DOHH2 (cell line): ENCODE data around the gene DMD.

Experiments
- H3F3A ChIP-seq: fragments of 200-600 bp; sonication (generic), shearing (Covaris generic); 2 replicates; pipeline ENCODE4 v1.6.0; 2016; ENCODE audit warnings: antibody characterized with exemption, mild to moderate bottlenecking; ENCODE audit not compliant: control insufficient read depth, insufficient read depth
- H3K27ac ChIP-seq: fragments of 200-600 bp; sonication (generic); 2 replicates; pipeline ENCODE4 v1.5.1; 2014; ENCODE audit warnings: low read depth, mild to moderate bottlenecking, low read length, moderate library complexity
- H3K27me3 ChIP-seq: fragments of 200-600 bp; sonication (generic); 2 replicates; pipeline ENCODE4 v1.6.1; 2014; ENCODE audit warnings: mild to moderate bottlenecking, low read length, mixed read lengths; ENCODE audit not compliant: control insufficient read depth
- H3K36me3 ChIP-seq: fragments of 200-600 bp; sonication (generic); 2 replicates; pipeline ENCODE4 v1.6.1; 2014; ENCODE audit warnings: mild to moderate bottlenecking, low read length, moderate library complexity, mixed read lengths; ENCODE audit not compliant: control insufficient read depth
- H3K4me1 ChIP-seq: fragments of 200-600 bp; sonication (generic); 2 replicates; pipeline ENCODE4 v1.6.1; 2014; ENCODE audit warnings: mild to moderate bottlenecking, low read length, mixed read lengths; ENCODE audit not compliant: control insufficient read depth
- H3K4me2 ChIP-seq: fragments of 200-600 bp; sonication (generic); 2 replicates; pipeline ENCODE4 v1.6.0; 2014; ENCODE audit warnings: mild to moderate bottlenecking, low read length, moderate library complexity
- H3K4me3 ChIP-seq: fragments of 200-600 bp; sonication (generic); 2 replicates; pipeline ENCODE4 v1.5.1; 2014; ENCODE audit warnings: mild to moderate bottlenecking, low read length, mixed read lengths
- H3K79me2 ChIP-seq: fragments of 200-600 bp; sonication (generic); 2 replicates; pipeline ENCODE4 v1.6.1; 2014; ENCODE audit warnings: mild to moderate bottlenecking, low read length, mixed read lengths; ENCODE audit not compliant: control insufficient read depth
- H3K9me2 ChIP-seq: fragments of 200-600 bp; sonication (generic); replicated peaks from 2 replicates; pipeline ENCODE4 v1.6.1; 2014; ENCODE audit warnings: mild to moderate bottlenecking, low read length, mixed read lengths; ENCODE audit not compliant: control insufficient read depth
- H3K9me3 ChIP-seq: fragments of 200-600 bp; sonication (generic); 2 replicates; pipeline ENCODE4 v1.6.1; 2014; ENCODE audit warnings: antibody characterized with exemption, low read length, mixed read lengths; ENCODE audit not compliant: control insufficient read depth, insufficient read depth
- H4K20me1 ChIP-seq: fragments of 200-600 bp; sonication (generic); 2 replicates; pipeline ENCODE4 v1.6.0; 2014; ENCODE audit warnings: low read depth, mild to moderate bottlenecking, antibody characterized with exemption, low read length, moderate library complexity; ENCODE audit not compliant: control insufficient read depth, insufficient read depth
- CTCF ChIP-seq: fragments of 200-600 bp; sonication (generic); IDR thresholded peaks from one replicate; pipeline ENCODE4 v1.5.1; 2014; ENCODE audit warnings: antibody characterized with exemption, mild to moderate bottlenecking, low read depth, low read length; ENCODE audit not compliant: poor library complexity, severe bottlenecking
- EZH2phosphoT487 ChIP-seq: fragments of 200-600 bp; sonication (generic); IDR thresholded peaks from 2 replicates; pipeline ENCODE4 v1.6.1; 2017; ENCODE audit warnings: borderline replicate concordance, mild to moderate bottlenecking, antibody characterized with exemption, low read length, moderate library complexity, mixed read lengths

The DMD gene

DNA sequence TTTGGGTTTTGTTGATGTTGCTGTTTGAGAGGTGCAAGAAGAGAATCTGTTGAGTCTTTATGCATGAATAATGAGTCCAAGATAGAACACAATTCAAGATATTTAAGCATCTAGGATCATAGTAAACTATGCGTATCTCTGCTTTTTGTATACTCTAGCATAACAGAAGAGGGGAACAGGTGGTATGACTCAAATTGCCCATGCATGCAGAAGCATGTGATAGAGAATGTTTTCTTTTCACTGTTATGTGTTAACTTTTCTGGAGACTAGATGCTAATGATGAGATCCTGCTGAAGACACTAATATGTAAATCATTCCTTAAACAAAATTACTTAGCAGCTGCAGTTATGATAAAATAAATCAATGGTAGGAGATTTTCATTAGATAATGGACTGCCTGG, 1974.2 kb downstream of the DMD start:
- TF ChIP-seq CTCF = no peak
- TF ChIP-seq EZH2phosphoT487 = no peak
- no peaks in the 10 kb centered on the region for H3F3A ChIP-seq
- no peaks in the 10 kb centered on the region for H3K9me2 ChIP-seq
- peaks cover 65% of the 10 kb centered on the region for H3K4me1 ChIP-seq
- no peaks in the 10 kb centered on the region for H4K20me1 ChIP-seq
- H3K36me3 ChIP-seq = no peaks in the 10 kb centered on the region
- peak overlapping the region; percentile 37 for H3K4me2 ChIP-seq
- 0 out of 2 replicates have a peak overlapping the region, but pooled peaks have one; percentile 12 for H3K4me3 ChIP-seq
- peak overlapping the region; percentile 79 for H3K27ac ChIP-seq
- H3K9me3 ChIP-seq = no peaks in the 10 kb centered on the region
- H3K27me3 ChIP-seq = no peaks in the 10 kb centered on the region
- H3K79me2 ChIP-seq = no peaks in the 10 kb centered on the region

DNA sequence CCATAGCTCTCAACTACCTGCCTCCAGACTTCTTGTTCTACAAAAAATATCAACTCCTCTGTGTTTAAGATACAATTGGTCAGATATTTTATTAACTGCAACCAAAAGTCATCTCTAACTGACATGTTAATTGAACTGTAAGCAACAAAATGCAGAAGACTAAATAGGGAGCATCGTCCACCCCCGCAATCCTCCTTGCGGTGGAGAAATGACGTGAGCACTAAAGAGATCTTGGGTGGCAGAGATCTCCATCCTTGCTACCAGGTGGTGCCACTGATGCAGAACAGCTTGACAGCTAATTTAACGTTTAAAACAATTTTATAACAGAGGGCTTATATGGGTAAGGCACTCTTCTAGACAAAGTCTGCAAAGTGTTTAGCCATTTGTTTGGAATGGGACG, 1975.1 kb downstream of the DMD start:
- peaks cover 61% of the 10 kb centered on the region for H3K4me1 ChIP-seq
- H4K20me1 ChIP-seq = no peaks in the 10 kb centered on the region
- H3K9me2 ChIP-seq = no peaks in the 10 kb centered on the region
- no peaks in the 10 kb centered on the region for H3F3A ChIP-seq
- no peaks in the 10 kb centered on the region for H3K9me3 ChIP-seq
- H3K27ac ChIP-seq = peak overlapping the region; percentile 79
- TF ChIP-seq CTCF = no peak
- no peak for TF ChIP-seq EZH2phosphoT487
- peak overlapping the region; percentile 37 for H3K4me2 ChIP-seq
- no peaks in the 10 kb centered on the region for H3K79me2 ChIP-seq
- no peaks in the 10 kb centered on the region for H3K36me3 ChIP-seq
- H3K27me3 ChIP-seq = no peaks in the 10 kb centered on the region
- H3K4me3 ChIP-seq = 0 out of 2 replicates have a peak overlapping the region, but pooled peaks have one; percentile 17

DNA sequence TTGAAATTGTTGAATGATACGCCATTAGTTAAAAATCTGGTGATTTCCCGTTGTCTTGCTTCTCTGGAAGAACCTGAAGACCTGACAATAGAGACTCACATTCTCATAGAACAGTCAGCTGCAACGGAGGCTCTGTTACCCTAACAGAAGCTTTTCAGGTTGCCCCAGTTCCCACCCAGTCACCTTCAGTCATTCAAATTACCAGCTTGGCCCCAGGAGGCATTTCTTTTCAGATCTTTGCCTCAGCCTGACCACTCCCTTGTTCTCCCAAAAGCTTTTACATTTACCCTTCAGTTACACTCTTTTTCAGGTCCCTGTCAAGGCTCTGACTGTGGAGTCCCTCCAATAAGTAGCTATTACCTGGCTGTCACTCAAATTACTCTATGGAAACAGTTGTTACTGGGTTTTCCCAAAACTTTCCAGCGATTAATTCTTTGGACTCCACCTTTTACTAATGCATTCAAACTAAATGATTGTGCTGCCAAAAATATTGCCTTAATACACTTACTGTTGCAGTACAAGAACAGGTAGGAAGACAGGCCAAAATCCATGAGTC, 1977.3 kb downstream of the DMD start:
- Histone ChIP-seq H3K27me3 (no peaks in the 10 kb centered on the region), H3K27ac (peak overlapping the region; percentile 79), H4K20me1 (no peaks in the 10 kb centered on the region), H3K9me3 (no peaks in the 10 kb centered on the region), H3K9me2 (no peaks in the 10 kb centered on the region), H3K4me2 (0 out of 2 replicates have a peak overlapping the region, but pooled peaks have one; percentile 11), H3K36me3 (no peaks in the 10 kb centered on the region), H3F3A (no peaks in the 10 kb centered on the region), H3K4me3 (no peak overlapping the region), H3K4me1 (peaks cover 50% of the 10 kb centered on the region), H3K79me2 (no peaks in the 10 kb centered on the region)
- TF ChIP-seq EZH2phosphoT487 (no peak), CTCF (no peak)
